Coronary artery (tissue), 2 donors: ENCODE measurements around the gene BCL2.
"Not testable (repeated sequence)": the region's sequence is repeated elsewhere in the genome, so short reads cannot be mapped to it uniquely, and the experiment has no call there.

Source experiments
- DNase-seq: peaks from one replicate; pipeline ENCODE4 v3.0.0-alpha.2; 2017; ENCODE audit warnings: low spot score
- H3K27ac ChIP-seq, 2 donors: fragments of 200-600 bp; sonication (generic); one replicate each; pipeline ENCODE4 v1.5.1; 2016 to 2019
- H3K4me3 ChIP-seq: fragments of 200-600 bp; sonication (generic); 2 replicates; pipeline ENCODE4 v1.5.1; 2016; ENCODE audit warnings: mild to moderate bottlenecking, moderate library complexity
- CTCF ChIP-seq: fragments of 200-600 bp; sonication (generic); IDR thresholded peaks from one replicate; pipeline ENCODE4 v1.5.1; 2019; ENCODE audit warnings: antibody characterized with exemption

Gene BCL2

GRCh38 chr18:63240531-63241316, 78.8 kb downstream of the BCL2 start:
- H3K27ac ChIP-seq = no peak overlapping the region
- no peak overlapping the region for H3K4me3 ChIP-seq
- DNase-seq = no peak
- no peak for TF ChIP-seq CTCF

GRCh38 chr18:63238693-63239075, 80.9 kb downstream of the BCL2 start:
- DNase-seq = no peak
- H3K4me3 ChIP-seq = peak overlapping the region; percentile 60
- H3K27ac ChIP-seq = peak overlapping the region; percentile 79 to 95
- TF ChIP-seq CTCF = no peak

GRCh38 chr18:63237881-63238692, 81.5 kb downstream of the BCL2 start:
- H3K27ac ChIP-seq = peak overlapping the region; percentile 79 to 95
- TF ChIP-seq CTCF = no peak
- peak overlapping the region; percentile 60 for H3K4me3 ChIP-seq
- no peak for DNase-seq

GRCh38 chr18:63236921-63237846, 82.4 kb downstream of the BCL2 start:
- H3K27ac ChIP-seq = peak overlapping the region; percentile 79 to 95
- DNase-seq = no peak
- no peak for TF ChIP-seq CTCF
- H3K4me3 ChIP-seq = peak overlapping the region; percentile 60

- Histone ChIP-seq H3K27ac (peak overlapping the region; percentile 79 to 95), H3K4me3 (no peak overlapping the region)
- no peak for TF ChIP-seq CTCF
- no peak for DNase-seq
These were observed 83.2 kb downstream of the BCL2 start for GRCh38 chr18:63236406-63236805.

- not testable (repeated sequence) for DNase-seq, H3K4me3 ChIP-seq
- peak overlapping the region; percentile 79 to 95 for H3K27ac ChIP-seq
These were observed 83.6 kb downstream of the BCL2 start for GRCh38 chr18:63235920-63236319.

GRCh38 chr18:63234841-63235240, 84.7 kb downstream of the BCL2 start:
- TF ChIP-seq CTCF = no peak
- Histone ChIP-seq H3K4me3 (no peak overlapping the region), H3K27ac (no peak overlapping the region)
- no peak for DNase-seq
